Heart left ventricle (tissue), 13 donors: ENCODE measurements around the gene ZNF641.

Source experiments
- POLR2A ChIP-seq, 2 donors: fragments of 450-650 bp; IDR thresholded peaks; one replicate each; pipeline ENCODE4 v1.6.1; 2017; ENCODE audit warnings: antibody characterized with exemption in 2 of 2, mild to moderate bottlenecking in 2 of 2, moderate library complexity in 2 of 2
- TF ChIP-seq, protein P1 (sequence below), 12 donors: fragments of 200-600 bp; sonication (generic) in 4 of 12; IDR thresholded peaks; one replicate each; pipeline versions ENCODE4 v1.5.0 to v1.8.0; 2018 to 2022; ENCODE audit warnings: antibody characterized with exemption in 12 of 12, mild to moderate bottlenecking in 5 of 12
- donor health status: ischemic (EF 13 %, LVEDD 7.1; RV severe dilation, severe dysfunction).
- donor health status: DM: no; HTN: yes; CAD: no.
- donor health status: DM: no; HTN: no; CAD: no.
- donor health status: ischemic (EF 25% LVEDD 6.9; RV normal size, moderate dysfunction).
- donor health status: ischemic (EF 25% LVEDD 5.7; RV mildly dilated, moderate dysfunction).
- donor health status: ischemic (EF 35%, LVEDD 5.7; RV mildly dilated, moderate dysfunction).
- donor health status: nonischemic (EF 11% LVEDD 7.7; RV severe dilation, severe dysfunction).
- donor health status: DM: yes; HTN: yes; CAD: no.
- donor health status: PGD.
- donor health status: ischemic (EF 29% LVEDD 5.4; RV normal size, mild dysfunction).
- donor health status: nonischemic (EF 23%, LVEDD 6.1; RV moderate dilation, normal function).

DNA sequence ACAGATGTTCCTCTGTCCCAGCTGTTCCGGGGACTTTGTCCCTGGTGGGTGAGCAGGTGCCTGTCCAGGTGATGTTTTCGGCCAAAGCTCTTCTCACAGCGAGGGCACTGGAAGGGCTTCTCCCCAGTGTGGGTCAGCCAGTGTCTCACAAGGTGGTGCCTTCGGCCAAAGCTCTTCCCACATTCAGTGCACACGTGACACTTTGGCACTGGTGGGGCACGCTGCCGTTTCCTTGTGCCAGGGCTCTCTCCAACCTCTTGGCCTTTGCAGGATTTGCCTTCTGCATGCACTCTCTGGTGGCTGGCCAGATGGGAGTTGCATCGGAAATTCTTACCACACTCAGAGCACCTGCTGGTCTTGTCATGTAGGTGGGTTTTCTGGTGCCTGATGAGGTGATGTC lies 7.7 kb downstream of the ZNF641 start:
- TF ChIP-seq, protein P1, sequence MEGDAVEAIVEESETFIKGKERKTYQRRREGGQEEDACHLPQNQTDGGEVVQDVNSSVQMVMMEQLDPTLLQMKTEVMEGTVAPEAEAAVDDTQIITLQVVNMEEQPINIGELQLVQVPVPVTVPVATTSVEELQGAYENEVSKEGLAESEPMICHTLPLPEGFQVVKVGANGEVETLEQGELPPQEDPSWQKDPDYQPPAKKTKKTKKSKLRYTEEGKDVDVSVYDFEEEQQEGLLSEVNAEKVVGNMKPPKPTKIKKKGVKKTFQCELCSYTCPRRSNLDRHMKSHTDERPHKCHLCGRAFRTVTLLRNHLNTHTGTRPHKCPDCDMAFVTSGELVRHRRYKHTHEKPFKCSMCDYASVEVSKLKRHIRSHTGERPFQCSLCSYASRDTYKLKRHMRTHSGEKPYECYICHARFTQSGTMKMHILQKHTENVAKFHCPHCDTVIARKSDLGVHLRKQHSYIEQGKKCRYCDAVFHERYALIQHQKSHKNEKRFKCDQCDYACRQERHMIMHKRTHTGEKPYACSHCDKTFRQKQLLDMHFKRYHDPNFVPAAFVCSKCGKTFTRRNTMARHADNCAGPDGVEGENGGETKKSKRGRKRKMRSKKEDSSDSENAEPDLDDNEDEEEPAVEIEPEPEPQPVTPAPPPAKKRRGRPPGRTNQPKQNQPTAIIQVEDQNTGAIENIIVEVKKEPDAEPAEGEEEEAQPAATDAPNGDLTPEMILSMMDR (IDR thresholded peaks at IDR 0.05): no peak
- TF ChIP-seq POLR2A (IDR thresholded peaks at IDR 0.05): no peak
